Choroid plexus epithelial cell (primary cell): ENCODE data around the gene GABRG3.

Source experiments
- DNase-seq: peaks from one replicate; pipeline ENCODE4 v3.0.0-alpha.2; 2010; ENCODE audit warnings: low read depth
- H3K4me3 ChIP-seq: 2 replicates; pipeline ENCODE4 v1.5.1; 2011; ENCODE audit warnings: low read depth, mild to moderate bottlenecking, control low read depth, low read length, moderate library complexity
- TF ChIP-seq, protein P1 (sequence below): conservative IDR thresholded peaks from 2 replicates; pipeline ENCODE4 v1.5.1; 2011; ENCODE audit warnings: low read depth, mild to moderate bottlenecking, control low read depth, inconsistent platforms, low read length, moderate library complexity

The GABRG3 gene

DNA sequence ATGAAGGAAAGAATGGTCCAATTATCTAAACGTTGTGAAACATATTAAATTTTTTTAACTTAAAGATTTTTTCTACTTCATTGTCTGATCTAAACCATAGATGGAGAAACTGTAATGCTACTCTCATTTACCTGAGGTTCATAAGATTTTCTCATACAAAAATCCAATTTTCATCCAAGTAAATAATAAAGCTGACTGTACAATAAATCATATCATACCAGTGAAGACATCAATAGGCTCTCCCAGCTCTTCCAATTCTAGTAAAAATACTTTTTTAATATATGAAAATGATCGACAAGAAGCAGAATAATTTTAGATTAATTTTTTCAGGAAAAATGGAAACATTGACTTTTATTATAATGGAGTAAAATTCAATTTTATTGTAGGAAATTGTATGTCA, 260.8 kb downstream of the GABRG3 start:
- TF ChIP-seq, protein P1, sequence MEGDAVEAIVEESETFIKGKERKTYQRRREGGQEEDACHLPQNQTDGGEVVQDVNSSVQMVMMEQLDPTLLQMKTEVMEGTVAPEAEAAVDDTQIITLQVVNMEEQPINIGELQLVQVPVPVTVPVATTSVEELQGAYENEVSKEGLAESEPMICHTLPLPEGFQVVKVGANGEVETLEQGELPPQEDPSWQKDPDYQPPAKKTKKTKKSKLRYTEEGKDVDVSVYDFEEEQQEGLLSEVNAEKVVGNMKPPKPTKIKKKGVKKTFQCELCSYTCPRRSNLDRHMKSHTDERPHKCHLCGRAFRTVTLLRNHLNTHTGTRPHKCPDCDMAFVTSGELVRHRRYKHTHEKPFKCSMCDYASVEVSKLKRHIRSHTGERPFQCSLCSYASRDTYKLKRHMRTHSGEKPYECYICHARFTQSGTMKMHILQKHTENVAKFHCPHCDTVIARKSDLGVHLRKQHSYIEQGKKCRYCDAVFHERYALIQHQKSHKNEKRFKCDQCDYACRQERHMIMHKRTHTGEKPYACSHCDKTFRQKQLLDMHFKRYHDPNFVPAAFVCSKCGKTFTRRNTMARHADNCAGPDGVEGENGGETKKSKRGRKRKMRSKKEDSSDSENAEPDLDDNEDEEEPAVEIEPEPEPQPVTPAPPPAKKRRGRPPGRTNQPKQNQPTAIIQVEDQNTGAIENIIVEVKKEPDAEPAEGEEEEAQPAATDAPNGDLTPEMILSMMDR, result no peak
- no peak overlapping the region for H3K4me3 ChIP-seq
- DNase-seq, result no peak

DNA sequence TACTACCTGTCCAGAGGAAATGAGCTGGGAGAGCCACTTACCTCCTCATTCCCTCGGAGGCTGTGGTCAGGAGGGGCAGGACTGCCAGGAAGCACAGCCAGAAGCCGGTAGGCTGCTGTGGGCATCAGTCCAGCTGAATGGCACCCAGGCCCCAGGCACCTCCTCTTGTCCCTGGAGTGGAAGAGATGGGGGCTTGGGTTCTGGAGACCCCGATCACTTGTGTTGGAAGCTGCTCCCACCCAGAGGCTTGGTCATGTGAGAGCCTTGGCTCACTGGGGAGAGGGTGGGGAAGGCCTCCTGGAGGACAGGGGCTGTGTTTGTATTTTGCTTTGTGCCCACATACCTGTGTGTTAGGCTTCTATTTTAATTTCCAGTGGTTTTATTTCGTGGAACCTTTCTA, 261.9 kb downstream of the GABRG3 start:
- TF ChIP-seq, protein P1, result no peak
- no peak overlapping the region for H3K4me3 ChIP-seq
- DNase-seq, result no peak

DNA sequence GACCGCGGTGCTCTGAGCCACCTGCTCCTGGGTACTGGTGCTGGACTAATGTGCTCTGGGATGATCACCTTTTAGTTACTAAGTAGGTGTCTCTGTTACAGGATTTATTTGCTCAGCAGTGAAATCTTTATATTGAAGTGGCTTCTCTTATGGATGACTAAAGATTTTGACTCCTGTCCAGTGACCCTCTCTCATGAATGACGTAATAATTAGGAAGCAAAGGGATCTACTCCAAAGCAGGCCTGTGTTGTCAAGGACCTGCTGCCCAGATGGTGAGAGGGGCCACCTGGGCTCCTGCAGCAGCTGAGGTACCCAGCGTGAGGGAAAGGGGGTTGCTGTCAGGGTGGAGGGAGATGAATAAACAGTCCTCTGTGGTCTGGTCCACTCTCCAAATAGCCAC, 263.6 kb downstream of the GABRG3 start:
- DNase-seq, result no peak
- H3K4me3 ChIP-seq, result no peak overlapping the region
- TF ChIP-seq, protein P1, result no peak

DNA sequence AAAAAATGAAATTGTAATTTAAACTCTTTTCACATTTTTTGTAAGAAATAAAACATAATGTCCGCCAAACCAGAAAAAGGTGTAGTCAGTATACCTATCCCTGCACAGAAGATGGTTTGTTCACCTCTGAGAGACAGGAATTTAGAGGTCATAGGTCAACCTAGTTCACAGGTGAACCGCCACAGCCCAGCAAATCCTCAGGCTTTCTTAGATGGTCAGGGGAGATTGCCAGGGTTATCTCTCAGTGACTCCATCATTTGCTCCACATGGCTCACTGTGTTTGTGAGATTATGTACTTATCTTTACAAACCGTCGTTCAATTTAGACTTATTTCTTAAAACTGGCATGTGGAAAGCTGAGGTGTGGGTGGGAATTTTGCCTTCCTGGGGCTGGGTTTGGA, 264.2 kb downstream of the GABRG3 start:
- no peak overlapping the region for H3K4me3 ChIP-seq
- TF ChIP-seq, protein P1, result no peak
- DNase-seq, result no peak

DNA sequence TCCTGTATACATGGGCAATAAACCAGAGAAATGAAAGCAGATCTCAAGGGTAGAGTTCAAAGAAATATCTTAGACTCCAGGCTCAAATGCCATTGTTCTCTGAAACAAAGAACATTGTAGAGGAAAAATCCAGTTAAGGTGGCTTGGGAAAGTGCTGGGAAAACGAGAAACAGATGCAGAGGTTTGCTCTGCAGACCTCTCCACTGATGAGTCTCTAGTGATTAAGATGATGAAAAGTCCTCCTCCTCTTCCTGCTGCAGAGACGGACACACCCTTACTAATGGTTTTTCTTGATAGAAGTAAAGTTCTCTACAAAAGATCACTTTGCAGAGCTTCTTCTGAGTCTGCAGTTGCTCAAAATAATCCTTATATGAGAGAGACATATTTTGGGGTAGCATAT, 264.7 kb downstream of the GABRG3 start:
- TF ChIP-seq, protein P1, result no peak
- DNase-seq, result no peak

DNA sequence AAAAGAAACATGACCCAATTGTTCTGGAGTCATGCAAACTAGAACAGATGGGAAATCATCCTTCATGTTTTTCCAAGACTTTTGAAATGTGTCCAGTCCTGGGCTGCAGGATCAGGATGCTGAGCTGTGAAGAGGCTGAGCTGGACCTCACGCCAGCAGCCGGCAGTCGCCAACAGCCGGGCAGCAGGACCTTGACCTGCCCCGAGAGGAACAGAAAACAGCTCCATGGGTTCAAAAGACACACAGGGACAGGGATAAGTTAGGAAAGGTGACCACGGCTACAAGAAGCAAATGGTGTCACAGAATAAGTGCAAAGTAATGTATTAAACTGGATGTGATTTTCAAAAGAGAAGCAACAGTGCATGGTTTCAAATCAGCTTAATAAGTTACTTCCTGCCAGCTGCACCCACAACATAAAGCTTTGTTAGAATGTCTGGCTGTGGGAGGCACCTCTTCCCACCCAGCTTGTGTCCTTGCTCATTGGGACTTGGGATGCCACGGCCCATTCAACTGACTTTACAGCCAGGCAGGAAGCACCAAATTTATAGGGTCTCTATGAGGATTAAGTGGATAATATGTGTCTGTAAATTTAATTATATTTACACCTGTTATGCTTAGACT, 266.4 kb downstream of the GABRG3 start:
- no peak for DNase-seq
- TF ChIP-seq, protein P1, result no peak

More for the DNA sequence above, 264.7 kb downstream of the GABRG3 start:
- no peak overlapping the region for H3K4me3 ChIP-seq

DNA sequence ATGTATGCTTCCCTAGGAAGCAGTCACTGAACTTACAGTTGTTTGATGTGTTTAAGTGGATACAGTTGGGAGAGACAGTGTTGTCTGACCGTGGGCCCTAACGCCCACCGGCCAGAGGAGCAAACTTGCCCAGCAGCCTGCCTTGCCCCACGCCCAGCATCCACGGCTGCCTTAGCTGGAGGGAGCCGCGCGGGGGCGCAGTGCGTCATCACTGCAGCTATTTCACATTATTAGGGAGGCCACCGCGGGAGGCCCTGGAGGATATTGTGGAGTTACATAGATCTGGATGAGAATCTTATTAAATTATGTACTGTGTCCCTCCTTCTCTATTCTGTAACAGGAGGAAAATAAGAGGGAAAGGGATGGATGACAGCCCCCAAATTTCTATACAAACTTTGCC, 267.2 kb downstream of the GABRG3 start:
- DNase-seq, result no peak
- TF ChIP-seq, protein P1, result no peak
- H3K4me3 ChIP-seq, result no peak overlapping the region

More for the DNA sequence above, 266.4 kb downstream of the GABRG3 start:
- no peak overlapping the region for H3K4me3 ChIP-seq
